ENCODE data around the gene CIPC. TPM values are rescaled to one million over a fixed set of nuclear protein-coding genes. Genes with fewer than 3 reads are reported as not detected.

Gene CIPC
- total and polyA plus RNA-seq, 2 of the 13 experiments (the other 11 are each of a cell fraction or from before 2014, with no cell fraction given): 7.6 to 13.9 TPM

- Histone ChIP-seq H3K36me3 (replicated peaks in 1 of 2; ENCODE audit: control insufficient read depth in 1 of 2, insufficient read depth in 2 of 2, low read length in 2 of 2) (no peaks in the 10 kb centered on the region), H2AFZ (ENCODE audit: low read length) (no peak overlapping the region), H3K4me1 (ENCODE audit: insufficient read depth, low read length) (no peaks in the 10 kb centered on the region), H3K27ac (ENCODE audit: extremely low read length, insufficient read depth, low read length) (no peak overlapping the region), H3K9me3 (ENCODE audit: low read length) (no peaks in the 10 kb centered on the region), H3K4me3 (replicated peaks in 1 of 3; ENCODE audit: insufficient read depth in 1 of 3, low read depth in 2 of 3, low read length in 3 of 3) (no peak overlapping the region), H3K9ac (ENCODE audit: insufficient read depth, low read depth, low read length) (no peak overlapping the region), H3K27me3 (ENCODE audit: control insufficient read depth in 1 of 2, insufficient read depth in 2 of 2, low read length in 2 of 2) (peaks cover 0 to 17% of the 10 kb centered on the region in 2 experiments; a peak in 3 of 5 replicates), H4K20me1 (ENCODE audit: insufficient read depth, low read length) (no peaks in the 10 kb centered on the region), H3K4me2 (ENCODE audit: low read depth, low read length) (no peak overlapping the region), H3K79me2 (ENCODE audit: insufficient read depth, low read length) (no peaks in the 10 kb centered on the region)
- POLR2A ChIA-PET: no interaction called here
- intact Hi-C loops (cut with micrococcal nuclease; ENCODE audit: unreplicated experiment): loop anchor here (10.0 kb wide), 1 partner anchor 400 kb away; no protein-coding TSS in a partner anchor
- no TSS peak for BruUV-seq (replicated peaks)
- no peak for FAIRE-seq
- CTCF ChIA-PET (ENCODE audit: low intra/inter-chr PET ratio, low total read pairs): no interaction called here
- 37% methylated on average over 2 of the region's 2 CpGs for WGBS (ENCODE audit: low lambda C conversion rate)
- in situ Hi-C loops (cut with HindIII; ENCODE audit: extremely low pct_ligation_motif_present, low pct_unique_long_range_greater_than_20kb): no loop called here
- TF ChIP-seq ZNF776 (CRISPR knock-in tag; IDR thresholded peaks at IDR 0.05) (no peak), NPAS2 (CRISPR knock-in tag; IDR thresholded peaks at IDR 0.05; ENCODE audit: borderline replicate concordance) (no peak), ZFP36 (IDR thresholded peaks at IDR 0.05; ENCODE audit: borderline replicate concordance, low read depth, low read length, partially characterized antibody) (no peak), THAP11 (CRISPR knock-in tag; IDR thresholded peaks at IDR 0.05) (no peak), KDM5B (CRISPR knock-in tag; IDR thresholded peaks at IDR 0.05; ENCODE audit: borderline replicate concordance) (no peak), AGO2 (optimal IDR thresholded peaks at IDR 0.05; ENCODE audit: low read depth, low read length) (no peak), SP1 (IDR thresholded peaks at IDR 0.05) (no peak), SP1 (CRISPR knock-in tag; IDR thresholded peaks at IDR 0.05) (no peak), ZSCAN30 (CRISPR knock-in tag; IDR thresholded peaks at IDR 0.05) (no peak), CHCHD3 (CRISPR knock-in tag; IDR thresholded peaks at IDR 0.05) (no peak), MAX (IDR thresholded peaks at IDR 0.05) (no peak), ARNTL (CRISPR knock-in tag; IDR thresholded peaks at IDR 0.05) (no peak), NKX3-1 (CRISPR knock-in tag; IDR thresholded peaks at IDR 0.05) (no peak)
- TF ChIP-seq, protein P1, sequence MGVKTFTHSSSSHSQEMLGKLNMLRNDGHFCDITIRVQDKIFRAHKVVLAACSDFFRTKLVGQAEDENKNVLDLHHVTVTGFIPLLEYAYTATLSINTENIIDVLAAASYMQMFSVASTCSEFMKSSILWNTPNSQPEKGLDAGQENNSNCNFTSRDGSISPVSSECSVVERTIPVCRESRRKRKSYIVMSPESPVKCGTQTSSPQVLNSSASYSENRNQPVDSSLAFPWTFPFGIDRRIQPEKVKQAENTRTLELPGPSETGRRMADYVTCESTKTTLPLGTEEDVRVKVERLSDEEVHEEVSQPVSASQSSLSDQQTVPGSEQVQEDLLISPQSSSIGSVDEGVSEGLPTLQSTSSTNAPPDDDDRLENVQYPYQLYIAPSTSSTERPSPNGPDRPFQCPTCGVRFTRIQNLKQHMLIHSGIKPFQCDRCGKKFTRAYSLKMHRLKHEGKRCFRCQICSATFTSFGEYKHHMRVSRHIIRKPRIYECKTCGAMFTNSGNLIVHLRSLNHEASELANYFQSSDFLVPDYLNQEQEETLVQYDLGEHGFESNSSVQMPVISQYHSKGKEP (CRISPR knock-in tag; IDR thresholded peaks at IDR 0.05): no peak
- TF ChIP-seq, protein P2, sequence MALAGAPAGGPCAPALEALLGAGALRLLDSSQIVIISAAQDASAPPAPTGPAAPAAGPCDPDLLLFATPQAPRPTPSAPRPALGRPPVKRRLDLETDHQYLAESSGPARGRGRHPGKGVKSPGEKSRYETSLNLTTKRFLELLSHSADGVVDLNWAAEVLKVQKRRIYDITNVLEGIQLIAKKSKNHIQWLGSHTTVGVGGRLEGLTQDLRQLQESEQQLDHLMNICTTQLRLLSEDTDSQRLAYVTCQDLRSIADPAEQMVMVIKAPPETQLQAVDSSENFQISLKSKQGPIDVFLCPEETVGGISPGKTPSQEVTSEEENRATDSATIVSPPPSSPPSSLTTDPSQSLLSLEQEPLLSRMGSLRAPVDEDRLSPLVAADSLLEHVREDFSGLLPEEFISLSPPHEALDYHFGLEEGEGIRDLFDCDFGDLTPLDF (CRISPR knock-in tag; IDR thresholded peaks at IDR 0.05): no peak
- no peak for DNase-seq (ENCODE audit: low spot score)
- ATAC-seq: no peak
These were observed 57.0 kb downstream of the CIPC start for GRCh38 chr14:77155083-77155482.
